HG03039 (cell line): ENCODE data around the gene PDE1C.

Experiments
- ATAC-seq: cut with Tn5 transposase; IDR thresholded peaks from one replicate; pipeline ENCODE4 v1.9.1; 2021; ENCODE audit warnings: mild to moderate bottlenecking, moderate library complexity; ENCODE audit not compliant: unreplicated experiment

The PDE1C gene

DNA sequence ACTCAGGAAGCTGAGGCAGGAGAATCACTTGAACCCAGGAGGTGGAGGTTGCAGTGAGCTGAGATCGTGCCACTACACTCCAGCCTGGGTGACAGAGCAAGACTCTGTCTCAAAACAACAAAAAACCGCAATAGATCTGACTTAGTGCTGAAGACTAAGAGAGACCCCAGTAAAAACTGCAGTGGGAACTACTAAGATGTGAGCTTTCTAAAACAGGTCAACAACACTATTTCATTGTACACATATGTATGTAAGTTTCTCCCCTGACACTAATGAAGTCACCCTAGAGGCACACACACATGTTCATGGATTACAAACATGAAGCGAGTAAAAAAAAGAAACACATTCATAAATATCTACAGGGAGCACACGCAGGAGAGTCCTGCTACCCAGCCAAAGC lies 68.3 kb downstream of the PDE1C start:
- no peak for ATAC-seq

DNA sequence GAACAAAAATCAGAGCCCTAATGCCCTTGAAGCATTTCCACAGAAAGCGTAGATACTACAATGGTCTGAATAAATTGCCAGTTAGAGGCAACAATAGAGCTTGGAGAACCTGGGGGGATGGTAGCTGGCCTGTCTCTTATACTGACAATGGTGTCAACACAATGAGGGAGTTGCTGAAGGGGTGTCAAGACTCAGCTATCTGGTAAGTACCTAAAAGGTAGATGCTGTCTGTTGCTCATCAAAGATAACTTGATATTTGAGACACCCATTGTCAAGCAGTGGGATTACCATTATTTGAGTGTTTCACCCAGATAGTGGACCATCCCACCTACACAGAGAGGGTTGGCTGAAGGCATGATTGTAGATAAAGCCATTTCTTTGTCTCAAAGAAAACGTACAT lies 72.8 kb downstream of the PDE1C start:
- ATAC-seq, result no peak

DNA sequence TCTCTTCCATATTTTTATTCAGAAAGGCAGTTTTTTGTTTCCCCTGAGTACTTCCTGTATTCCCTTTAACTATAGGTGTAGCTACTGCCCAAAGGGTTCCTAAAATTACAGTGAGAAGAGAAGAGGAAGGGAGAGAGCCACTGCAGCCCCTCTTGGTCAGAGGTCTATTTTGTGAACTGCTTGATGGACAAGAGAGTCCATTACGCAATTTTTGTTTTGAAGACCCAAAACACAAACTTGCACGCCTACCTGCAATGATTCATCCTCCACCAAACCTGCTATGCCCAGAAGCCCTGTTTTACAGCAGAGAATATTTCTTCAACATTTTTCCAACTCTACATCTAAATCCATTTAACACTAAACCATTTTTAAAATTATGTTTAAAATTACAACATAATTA lies 75.1 kb downstream of the PDE1C start:
- ATAC-seq, result no peak

DNA sequence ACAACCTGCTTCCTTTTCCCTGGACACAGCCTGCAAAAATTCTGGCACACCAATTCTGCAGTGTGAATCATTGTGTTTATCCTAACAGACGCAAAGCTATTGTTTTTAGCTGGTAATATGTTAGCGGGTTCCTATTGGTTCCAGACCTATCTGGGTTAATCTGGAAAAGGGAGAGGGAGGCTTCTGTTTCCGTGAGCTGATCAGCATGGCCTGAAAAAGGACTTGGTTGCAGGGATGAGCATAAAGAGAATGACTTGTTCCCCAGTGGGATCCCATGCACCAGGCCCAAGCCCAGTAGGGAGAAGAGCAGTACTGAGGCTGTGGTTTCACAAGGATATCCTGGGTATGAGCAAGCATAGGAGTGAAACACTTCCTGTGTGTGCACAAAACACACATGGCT lies 78.4 kb downstream of the PDE1C start:
- no peak for ATAC-seq

DNA sequence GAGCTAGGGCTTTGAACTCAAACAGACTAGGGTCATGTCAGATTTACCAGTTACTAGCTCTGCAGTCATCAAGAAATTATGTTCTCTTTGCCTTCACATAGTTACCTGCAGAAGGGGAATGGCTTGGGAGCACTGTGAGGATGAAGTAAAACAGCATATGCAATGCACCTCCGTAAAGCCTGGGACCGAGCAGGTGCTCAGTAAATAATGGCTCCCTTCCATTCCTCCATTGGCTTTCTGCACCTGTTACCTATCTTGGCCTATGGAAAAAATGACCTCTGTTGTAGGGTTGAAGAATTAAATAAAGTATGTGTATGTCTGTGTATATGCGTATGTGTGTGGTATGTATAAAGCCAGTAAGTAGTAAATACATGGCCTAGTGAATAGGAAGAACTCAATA lies 78.8 kb downstream of the PDE1C start:
- ATAC-seq, result no peak

DNA sequence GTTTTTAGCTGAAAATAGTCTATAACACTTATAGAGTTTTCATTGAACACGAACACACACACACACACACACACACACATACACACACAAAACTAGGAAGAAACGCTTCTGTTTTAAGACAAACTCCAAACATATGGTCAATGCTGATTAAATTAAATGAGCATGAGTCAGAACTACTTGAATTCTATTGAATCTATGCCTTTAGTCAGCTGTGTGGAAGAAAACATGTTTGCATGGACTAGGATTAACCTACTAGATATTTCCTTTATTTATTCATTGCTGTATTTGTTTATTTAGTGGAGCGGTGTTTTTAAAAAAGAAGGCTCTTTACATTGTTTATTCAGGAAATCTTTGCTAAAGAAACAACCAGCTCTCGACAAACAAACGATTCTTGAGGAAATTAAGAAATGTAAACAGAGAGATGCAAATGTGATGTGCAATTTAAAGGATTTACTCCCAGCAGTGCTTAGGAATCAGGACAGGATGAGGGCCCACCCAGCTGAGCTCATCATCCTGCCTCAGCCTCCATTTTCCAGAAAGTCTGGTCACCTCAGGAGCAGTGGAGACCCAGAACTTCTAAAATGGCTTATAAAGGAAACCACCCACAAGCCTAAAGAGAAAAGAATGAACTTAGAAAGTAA lies 83.2 kb downstream of the PDE1C start:
- ATAC-seq, result no peak

DNA sequence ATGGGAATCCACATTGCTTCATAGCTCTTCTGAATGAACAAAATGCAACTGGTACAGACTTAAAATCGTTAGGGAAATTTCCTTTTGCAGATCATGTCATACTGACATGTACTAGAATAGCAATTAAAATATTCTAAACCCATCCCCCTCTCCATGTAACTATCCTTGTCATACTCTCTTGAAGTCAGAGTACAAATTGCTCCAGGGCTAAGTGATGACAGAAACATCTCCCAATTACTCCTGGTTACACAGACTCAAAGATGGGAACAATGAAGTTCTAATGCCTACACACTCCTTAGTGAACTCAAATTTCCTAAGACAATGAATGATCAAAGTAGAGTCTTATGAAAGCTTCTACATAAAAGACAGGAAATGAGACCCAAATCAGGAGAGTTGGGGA lies 87.2 kb downstream of the PDE1C start:
- ATAC-seq, result no peak

DNA sequence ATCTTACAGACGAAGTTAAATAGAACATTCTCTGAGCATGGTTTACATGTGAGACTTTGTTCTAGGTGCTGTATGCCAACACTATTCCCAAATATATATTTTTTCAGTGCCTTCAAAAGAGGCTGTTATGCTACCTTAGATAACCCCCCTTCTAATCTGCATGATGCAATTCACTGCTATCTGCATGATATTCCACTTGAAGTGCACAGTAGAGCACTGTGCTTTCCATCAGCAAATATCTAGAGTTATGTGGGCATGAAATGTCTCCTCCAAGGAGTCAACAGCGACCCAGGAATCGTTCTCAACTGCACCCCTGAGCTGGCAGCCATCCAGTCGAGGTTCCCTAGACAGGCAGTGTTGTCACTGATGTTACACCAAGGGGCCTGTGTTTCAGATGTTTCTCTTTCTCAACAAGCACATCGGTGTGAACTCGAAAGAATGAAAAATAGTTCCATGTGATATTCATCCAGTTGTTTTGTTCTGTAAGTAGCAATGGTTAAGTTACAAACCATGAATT lies 88.3 kb downstream of the PDE1C start:
- no peak for ATAC-seq

DNA sequence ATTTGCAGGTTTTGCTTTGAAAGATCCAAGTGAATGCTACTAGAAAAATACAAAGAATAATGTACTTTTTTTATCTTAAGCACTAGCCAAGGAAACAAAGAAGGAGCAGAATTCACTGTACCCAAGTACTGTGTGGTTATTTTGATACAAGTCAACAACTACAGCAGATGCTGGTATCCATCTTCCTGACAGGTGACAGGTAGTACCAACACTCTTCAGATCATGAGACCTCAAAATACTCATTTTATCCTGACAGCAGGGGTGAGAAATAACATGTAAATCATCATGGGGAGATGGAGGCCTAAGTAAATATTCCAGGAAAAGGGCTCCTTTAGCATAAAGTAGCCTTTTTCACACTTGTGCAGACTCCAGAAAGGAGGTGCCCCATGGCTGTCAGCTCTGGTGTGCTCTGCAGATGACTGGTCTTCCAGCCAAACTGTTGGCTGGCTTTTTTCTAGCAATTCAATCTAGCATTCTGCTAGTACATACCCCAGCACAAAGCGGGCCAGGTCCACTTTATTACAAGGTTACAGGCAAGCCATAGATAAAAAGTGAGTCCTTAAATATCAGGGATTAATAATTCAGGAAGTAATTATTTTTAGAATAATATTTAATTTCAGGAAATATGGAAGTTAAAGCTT lies 90.4 kb downstream of the PDE1C start:
- no peak for ATAC-seq

DNA sequence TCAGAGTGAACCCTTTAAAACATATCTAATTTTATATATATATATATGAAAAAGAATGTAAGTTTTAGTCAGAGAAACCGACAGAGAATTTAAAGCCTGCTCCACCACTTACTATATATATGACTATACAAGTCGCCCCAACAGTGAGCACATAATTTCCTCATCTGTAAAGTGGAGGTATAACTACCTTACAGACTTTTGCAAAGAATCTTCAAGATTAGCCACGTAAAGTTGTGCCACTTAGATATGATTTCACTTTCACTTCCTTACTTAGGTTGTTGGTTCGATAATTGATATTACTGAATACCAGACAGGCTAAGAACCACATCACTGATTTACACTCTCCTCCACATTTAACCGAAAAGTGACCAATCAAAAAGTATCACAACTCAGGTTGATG lies 94.7 kb downstream of the PDE1C start:
- ATAC-seq, result no peak

DNA sequence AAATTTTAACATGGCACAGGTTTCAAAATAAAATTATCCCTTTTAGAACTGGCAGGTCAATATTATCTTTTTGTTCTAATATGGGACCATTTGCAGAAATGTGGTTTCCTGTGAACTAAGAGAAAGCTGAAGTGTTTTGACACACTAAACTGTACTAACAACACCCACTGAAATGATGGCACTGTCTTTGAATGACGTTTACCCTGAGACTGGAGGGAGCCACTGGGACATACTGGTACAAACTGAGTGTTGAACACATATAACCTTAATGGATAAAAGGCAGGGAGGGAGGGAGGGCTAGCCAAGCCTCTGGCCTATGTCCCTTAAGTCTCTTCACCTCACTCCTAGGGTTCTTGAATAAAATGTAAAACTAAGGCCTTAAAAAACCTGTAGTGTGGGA lies 95.9 kb downstream of the PDE1C start:
- ATAC-seq, result no peak

DNA sequence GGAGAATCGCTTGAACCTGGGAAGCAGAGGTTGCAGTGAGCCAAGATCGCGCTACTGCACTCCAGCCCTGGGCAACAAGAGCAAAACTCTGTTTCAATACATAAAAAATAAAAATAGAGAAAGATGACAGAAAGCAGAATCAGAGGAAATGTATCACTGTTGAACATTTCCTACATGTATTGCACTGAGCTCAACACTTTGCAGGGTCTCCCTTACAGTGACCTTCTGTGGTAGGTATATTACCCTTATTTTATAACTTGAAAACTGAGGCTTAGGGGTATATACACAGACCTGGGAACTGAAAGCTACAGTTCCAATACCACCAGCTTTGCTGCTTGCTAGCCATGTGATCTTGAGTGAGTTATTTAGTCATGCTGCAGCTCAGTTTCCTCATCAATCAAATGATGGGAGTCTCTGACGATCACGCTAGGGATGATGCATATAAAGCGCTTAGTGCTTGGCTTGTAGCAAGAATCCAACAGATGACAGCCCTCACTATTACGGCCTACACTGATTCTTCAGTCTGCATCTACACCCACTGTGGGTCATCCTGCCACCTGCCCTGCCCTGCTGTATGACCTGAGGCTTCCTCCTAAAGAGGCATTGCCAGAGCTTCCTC lies 99.0 kb downstream of the PDE1C start:
- ATAC-seq, result no peak

DNA sequence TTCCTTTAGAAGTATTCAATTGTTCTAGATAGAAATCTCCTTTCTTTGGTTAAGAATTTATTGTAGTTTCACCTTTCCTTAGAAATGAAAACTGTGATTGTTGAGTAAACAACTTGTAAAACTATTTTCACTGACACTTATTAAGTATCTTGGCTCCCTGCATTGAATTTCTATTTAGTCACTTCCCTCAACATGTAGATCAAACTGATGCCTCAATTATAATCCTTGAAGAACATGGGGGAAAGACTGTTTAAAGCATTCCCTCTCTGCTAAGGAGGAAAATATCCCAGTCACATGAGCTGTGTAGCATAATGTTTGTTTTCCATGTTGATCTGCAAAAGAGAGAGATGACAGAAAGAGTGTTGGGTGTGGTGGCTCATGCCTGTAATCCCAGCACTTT lies 99.7 kb downstream of the PDE1C start:
- no peak for ATAC-seq

DNA sequence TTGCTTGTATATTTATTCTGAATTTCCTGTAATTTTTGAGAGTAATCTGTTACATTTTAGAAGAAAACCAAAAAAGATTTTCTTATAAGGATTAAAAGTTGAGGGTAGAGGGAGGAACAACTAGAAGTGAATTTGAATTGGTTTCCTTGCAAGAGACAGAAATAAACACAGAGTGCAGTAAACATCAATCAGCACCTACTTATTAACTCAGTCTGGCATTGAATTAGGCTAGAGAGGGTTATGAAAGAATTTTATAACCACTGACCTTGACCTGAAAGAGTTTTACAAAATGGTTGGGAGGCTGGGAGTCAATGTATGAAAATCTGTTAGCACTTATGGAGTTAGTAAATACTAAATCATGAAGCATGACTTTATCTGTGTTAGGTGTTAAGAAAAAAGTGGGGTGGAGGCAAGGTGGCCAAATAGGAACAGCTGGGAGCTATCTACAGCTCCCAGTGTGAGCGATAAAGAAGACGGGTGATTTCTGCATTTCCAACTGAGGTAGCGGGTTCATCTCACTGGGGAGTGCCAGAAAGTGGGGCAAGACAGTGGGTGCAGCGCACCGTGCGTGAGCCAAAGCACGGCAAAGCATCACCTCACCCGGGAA lies 106.5 kb downstream of the PDE1C start:
- no peak for ATAC-seq

DNA sequence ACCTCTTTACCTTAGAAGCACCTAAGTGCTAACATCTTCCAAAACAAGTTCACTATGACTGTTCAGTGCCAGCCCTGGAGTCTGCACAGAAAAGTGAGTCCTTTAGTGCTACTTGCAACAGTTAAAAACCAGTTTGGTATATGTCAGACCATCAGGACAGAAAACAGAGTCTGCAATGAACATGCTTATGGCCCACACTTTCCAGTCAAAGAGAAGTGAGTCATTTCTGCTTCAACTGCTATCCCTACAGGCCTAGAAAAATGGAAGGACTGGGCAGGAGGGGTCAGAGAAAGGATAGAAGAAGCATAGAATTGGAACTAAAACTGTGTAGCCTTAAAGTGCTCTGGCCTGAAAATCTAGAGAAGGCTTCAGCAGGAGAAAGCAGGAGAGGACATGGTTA lies 108.0 kb downstream of the PDE1C start:
- no peak for ATAC-seq

DNA sequence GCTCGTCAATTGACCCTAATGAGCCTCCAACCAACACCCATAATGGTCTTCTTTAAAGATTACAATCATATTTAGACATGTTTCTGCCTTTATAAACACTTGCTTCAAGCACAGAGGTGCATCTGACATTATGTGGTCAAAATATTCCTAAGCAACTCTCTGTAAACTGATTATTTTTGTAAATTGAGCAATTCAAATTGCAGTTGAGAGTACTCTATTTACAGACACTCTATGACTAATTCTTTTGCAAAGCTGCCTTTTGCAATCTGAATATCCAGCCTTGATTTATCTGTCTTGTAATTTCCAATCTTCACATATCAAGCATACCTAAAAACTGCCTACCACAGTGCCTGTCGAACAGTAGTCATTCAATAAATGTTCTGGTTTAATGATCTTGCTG lies 112.0 kb downstream of the PDE1C start:
- ATAC-seq, result no peak

DNA sequence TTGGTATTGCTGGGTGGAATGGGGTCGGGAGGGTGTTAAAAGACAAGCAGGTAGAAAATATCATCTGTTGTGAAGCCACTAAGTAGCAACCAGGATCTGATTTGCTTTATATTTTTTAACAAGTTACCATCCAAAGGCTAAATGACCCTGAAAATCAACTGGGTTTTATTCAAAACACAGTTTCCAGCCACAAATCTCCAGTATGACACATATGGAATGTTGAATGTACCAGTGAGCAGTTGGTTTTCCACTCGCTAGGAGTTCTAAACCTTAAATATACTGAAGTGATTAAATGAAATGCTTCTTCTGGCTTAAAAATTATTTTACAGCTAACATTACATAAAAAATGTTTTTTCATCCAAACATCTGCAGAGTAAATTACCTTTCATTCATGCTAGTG lies 112.5 kb downstream of the PDE1C start:
- no peak for ATAC-seq

DNA sequence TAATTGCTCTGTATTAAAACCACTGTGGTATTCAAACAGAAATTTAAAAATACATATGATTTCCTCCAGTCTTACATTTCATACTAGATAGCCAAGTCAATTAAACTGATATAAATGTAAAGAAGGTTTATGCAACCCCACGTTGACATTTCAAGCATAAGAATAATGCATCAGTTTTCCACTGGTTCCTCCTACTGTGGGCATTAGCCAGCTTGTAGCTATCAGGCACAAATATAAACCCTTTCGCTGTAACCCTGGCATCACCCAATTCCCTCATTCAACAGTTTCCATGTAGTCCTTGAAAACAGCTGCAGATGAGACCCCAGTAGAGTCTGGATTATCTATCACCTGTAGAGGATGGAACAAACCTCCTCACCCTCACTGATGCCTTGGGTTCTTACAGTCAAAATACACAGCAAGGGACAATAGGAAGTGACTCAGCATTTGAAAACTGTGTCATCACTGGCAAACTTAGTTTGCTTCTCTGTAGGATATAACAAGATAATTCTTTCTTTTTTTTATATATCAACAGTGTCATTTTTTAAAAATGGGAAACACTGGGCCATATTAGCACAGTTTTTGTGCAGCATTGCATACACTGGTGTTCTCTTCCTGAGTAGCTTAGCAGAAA lies 113.0 kb downstream of the PDE1C start:
- ATAC-seq, result no peak

DNA sequence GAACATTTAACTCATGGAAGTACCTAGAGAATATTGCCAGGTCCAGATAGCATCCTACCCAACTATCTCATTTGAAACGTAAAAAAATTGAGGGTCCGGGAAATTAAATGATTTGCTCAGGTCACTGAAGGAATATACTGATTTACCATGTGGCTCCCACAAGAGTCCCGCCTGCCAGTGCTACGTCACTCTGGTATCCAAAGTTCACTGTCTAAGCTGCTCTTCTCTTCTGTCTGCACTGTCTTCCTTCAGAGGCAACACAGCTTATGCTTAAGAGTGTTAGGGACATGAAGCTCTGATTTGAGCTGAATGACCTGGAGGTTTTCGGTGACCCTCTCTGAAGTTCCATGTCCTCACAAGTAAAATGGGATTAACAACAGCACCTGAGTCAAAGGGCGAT lies 114.6 kb downstream of the PDE1C start:
- no peak for ATAC-seq

DNA sequence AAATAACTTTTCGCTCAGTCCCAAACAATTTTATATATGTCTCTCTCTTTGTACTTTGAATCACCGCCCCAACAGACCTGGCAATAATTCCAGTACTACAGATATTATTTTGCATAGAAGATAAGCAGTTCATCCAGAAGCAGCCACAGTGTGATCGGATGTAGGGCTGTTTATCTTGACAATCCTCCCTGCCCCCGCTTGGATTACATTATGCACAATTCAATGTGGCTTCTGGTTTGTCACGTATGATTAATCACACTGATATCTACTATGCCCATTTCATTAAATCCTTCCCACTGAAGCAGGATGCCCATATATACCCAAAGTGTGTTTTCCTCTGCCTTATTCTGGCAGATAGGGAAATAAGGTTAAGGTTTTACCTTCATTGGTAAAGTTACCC lies 115.2 kb downstream of the PDE1C start:
- no peak for ATAC-seq

DNA sequence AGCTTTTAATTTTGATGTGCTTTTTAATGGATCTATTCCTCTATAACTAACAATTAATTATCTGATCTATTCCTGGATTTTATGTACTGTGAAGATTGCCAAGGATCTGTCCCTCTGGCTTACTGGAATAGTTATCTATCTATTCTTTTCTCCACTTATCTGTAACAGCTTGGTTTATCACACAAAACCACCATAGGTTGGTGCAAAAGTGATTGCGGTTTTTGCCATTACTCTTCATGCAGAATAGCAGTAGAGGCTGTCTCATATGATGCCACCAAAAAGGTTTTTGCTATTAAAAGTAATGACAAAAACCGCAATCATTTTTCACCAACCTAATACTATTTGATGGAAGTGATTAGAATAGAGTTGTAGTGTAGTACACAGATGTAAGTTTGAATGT lies 115.7 kb downstream of the PDE1C start:
- ATAC-seq, result no peak

DNA sequence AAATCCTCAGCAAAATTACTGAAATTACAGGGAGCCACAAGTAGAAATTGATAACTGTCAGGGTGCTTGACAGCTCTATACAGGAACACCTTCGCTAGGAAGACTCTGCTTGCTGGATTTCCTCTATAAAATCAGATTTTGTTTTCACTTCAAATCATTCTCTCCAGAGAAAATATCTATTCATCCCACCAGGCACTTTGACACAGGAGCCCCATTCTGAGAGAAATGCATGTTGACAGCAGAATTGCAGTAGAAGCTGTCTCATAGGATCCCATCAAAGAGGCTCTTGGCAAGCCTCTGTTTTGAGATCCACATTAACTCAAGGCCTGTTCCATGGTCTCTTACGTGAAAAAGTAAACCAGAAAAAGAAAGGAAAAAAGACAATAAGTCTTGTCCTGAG lies 116.8 kb downstream of the PDE1C start:
- ATAC-seq, result no peak
